GM12874 (cell line): ENCODE results near the gene CHIC2.

Experiments
- TF ChIP-seq, protein P1 (sequence below): IDR thresholded peaks from 2 replicates; pipeline ENCODE4 v1.5.1; 2011; ENCODE audit warnings: low read depth, mild to moderate bottlenecking, control low read depth, low read length, moderate library complexity; ENCODE audit not compliant: insufficient read depth

Gene CHIC2

DNA sequence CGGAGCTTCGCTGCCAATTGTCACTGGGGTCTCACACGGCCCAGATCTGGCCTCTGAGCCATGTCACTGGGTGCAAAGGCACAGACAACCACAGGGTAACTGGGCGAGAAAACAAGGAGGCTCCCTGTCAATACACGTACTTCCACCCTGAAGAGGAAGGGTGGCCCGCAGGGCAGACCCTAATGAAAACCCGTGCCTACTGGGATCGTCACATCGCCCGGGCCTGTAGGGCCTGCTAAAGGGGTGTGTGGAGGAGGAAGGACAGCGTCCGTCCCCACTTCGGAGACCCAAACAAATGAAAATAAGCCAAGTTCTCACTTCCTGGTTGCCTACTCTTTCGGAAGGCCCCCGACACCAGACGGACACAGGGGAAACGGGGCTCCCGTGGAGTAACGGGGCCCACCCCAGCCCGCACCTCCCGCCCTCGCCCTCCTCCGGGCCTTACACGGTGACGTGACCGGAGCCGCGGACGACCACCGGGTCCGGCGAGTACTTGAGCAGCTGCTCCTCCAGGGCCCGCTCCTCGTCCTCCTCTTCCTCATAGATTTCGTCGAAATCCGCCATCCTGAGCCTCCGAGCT lies 578 bp downstream of the CHIC2 start:
- TF ChIP-seq, protein P1, sequence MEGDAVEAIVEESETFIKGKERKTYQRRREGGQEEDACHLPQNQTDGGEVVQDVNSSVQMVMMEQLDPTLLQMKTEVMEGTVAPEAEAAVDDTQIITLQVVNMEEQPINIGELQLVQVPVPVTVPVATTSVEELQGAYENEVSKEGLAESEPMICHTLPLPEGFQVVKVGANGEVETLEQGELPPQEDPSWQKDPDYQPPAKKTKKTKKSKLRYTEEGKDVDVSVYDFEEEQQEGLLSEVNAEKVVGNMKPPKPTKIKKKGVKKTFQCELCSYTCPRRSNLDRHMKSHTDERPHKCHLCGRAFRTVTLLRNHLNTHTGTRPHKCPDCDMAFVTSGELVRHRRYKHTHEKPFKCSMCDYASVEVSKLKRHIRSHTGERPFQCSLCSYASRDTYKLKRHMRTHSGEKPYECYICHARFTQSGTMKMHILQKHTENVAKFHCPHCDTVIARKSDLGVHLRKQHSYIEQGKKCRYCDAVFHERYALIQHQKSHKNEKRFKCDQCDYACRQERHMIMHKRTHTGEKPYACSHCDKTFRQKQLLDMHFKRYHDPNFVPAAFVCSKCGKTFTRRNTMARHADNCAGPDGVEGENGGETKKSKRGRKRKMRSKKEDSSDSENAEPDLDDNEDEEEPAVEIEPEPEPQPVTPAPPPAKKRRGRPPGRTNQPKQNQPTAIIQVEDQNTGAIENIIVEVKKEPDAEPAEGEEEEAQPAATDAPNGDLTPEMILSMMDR: no peak

DNA sequence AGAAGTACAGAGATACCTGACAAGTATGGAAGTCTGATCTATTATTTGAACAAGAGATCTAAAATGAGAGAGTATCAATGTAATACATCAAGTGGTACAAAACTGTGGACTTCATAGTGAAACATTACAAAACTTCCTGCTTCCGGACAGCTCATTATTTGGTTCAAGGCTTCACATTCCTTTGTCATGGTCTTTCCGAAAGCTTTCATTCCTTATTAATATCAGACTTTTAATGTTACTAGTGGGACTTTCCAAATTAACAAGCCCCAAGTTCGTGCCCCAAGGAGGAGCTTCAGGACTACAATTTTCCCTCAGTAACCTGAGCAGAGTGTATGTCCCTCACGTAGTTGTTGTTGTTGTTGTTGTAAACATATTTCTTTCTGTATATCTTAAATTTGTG lies 1.2 kb downstream of the CHIC2 start:
- TF ChIP-seq, protein P1: no peak

GRCh38 chr4:54062392-54062791 lies 2.0 kb downstream of the CHIC2 start:
- TF ChIP-seq, protein P1: no peak

DNA sequence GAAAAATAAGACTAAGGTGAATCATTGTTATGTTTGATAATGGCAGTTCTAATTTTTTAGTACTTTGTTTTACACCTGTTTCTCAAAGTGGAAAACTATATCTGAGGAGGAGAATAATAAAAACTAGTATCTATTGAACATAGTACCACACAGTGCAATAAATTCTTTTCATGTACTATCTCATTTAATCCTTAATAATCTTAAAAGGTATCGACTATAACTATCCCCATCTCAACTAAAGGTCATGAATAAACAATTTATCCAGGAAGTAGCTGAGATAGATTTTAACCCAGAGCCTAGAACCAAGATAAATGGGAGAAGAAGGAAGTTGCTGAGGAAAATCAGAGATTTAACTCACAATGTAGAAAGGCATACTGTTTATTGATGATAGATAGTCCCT lies 2.5 kb downstream of the CHIC2 start:
- TF ChIP-seq, protein P1: no peak

GRCh38 chr4:54061067-54061466 lies 3.3 kb downstream of the CHIC2 start:
- TF ChIP-seq, protein P1: no peak

- TF ChIP-seq, protein P1: no peak
These were observed 4.3 kb downstream of the CHIC2 start for GRCh38 chr4:54060116-54060515.

- TF ChIP-seq, protein P1: no peak
These were observed 6.2 kb downstream of the CHIC2 start for GRCh38 chr4:54058171-54058570.
